Trophoblast cell (in vitro differentiated cells and primary cell): ENCODE results near the gene LRRC7.
"Not testable (repeated sequence)": the region's sequence is repeated elsewhere in the genome, so short reads cannot be mapped to it uniquely, and the experiment has no call there.

Experiments used
- DNase-seq, 2 donors: peaks; one replicate each; pipeline ENCODE4 v3.0.0-alpha.2; 2016
- H2AFZ ChIP-seq: 2 replicates; pipeline ENCODE4 v1.6.1; 2013; ENCODE audit warnings: low read length, moderate library complexity, mild to moderate bottlenecking; ENCODE audit not compliant: insufficient read depth, poor library complexity
- H2AK5ac ChIP-seq: 2 replicates; pipeline ENCODE4 v1.6.1; 2013; ENCODE audit warnings: mild to moderate bottlenecking, low read length
- H2BK120ac ChIP-seq: 2 replicates; pipeline ENCODE4 v1.6.1; 2013; ENCODE audit warnings: low read length, mild to moderate bottlenecking, moderate library complexity; ENCODE audit not compliant: insufficient read depth, poor library complexity
- H2BK12ac ChIP-seq: 2 replicates; pipeline ENCODE4 v1.6.1; 2013; ENCODE audit warnings: mild to moderate bottlenecking, low read length, moderate library complexity
- H2BK5ac ChIP-seq: 2 replicates; pipeline ENCODE4 v1.6.1; 2013; ENCODE audit warnings: low read length, low read depth, moderate library complexity, mild to moderate bottlenecking; ENCODE audit not compliant: poor library complexity
- H3K14ac ChIP-seq: 2 replicates; pipeline ENCODE4 v1.6.1; 2013; ENCODE audit warnings: mild to moderate bottlenecking, low read length
- H3K18ac ChIP-seq: 2 replicates; pipeline ENCODE4 v1.6.1; 2013; ENCODE audit warnings: mild to moderate bottlenecking, low read length
- H3K23ac ChIP-seq: 2 replicates; pipeline ENCODE4 v1.6.1; 2013; ENCODE audit warnings: low read length
- H3K27ac ChIP-seq: 2 replicates; pipeline ENCODE4 v1.5.1; 2013; ENCODE audit warnings: low read depth, mild to moderate bottlenecking, inconsistent platforms, low read length, moderate library complexity
- H3K27me3 ChIP-seq: 2 replicates; pipeline ENCODE4 v1.6.1; 2013; ENCODE audit warnings: inconsistent platforms, mild to moderate bottlenecking, low read length, moderate library complexity; ENCODE audit not compliant: insufficient read depth
- H3K36me3 ChIP-seq, 2 experiments: 1 replicate in 1 of 2; 2 replicates in 1 of 2; pipeline ENCODE4 v1.6.1; 2013; ENCODE audit warnings: low read length in 2 of 2, mild to moderate bottlenecking in 2 of 2, moderate library complexity in 1 of 2; ENCODE audit not compliant: insufficient read depth in 2 of 2, control insufficient read depth in 1 of 2
- H3K4ac ChIP-seq: 2 replicates; pipeline ENCODE4 v1.6.1; 2013; ENCODE audit warnings: low read depth, mild to moderate bottlenecking, low read length, moderate library complexity
- H3K4me1 ChIP-seq, 2 experiments: 1 replicate in 1 of 2; 2 replicates in 1 of 2; pipeline ENCODE4 v1.6.1; 2013; ENCODE audit warnings: low read length in 2 of 2, mild to moderate bottlenecking in 2 of 2, moderate library complexity in 1 of 2; ENCODE audit not compliant: insufficient read depth in 2 of 2, control insufficient read depth in 1 of 2
- H3K4me2 ChIP-seq: 2 replicates; pipeline ENCODE4 v1.6.1; 2013; ENCODE audit warnings: inconsistent platforms, mild to moderate bottlenecking, low read length, moderate library complexity
- H3K4me3 ChIP-seq: 2 replicates; pipeline ENCODE4 v1.5.1; 2013; ENCODE audit warnings: mild to moderate bottlenecking, low read depth, low read length, inconsistent platforms
- H3K79me1 ChIP-seq: one replicate; pipeline ENCODE4 v1.6.1; 2013; ENCODE audit warnings: low read length
- H3K79me2 ChIP-seq: 2 replicates; pipeline ENCODE4 v1.6.1; 2013; ENCODE audit warnings: low read length, mild to moderate bottlenecking; ENCODE audit not compliant: control insufficient read depth, insufficient read depth, poor library complexity
- H3K9ac ChIP-seq: 2 replicates; pipeline ENCODE4 v1.6.1; 2013; ENCODE audit warnings: mild to moderate bottlenecking, low read length
- H3K9me3 ChIP-seq: 2 replicates; pipeline ENCODE4 v1.6.1; 2013; ENCODE audit warnings: low read depth, mild to moderate bottlenecking, control low read depth, inconsistent platforms, low read length; ENCODE audit not compliant: insufficient read depth
- H4K12ac ChIP-seq: 2 replicates; pipeline ENCODE4 v1.6.1; 2013; ENCODE audit warnings: low read depth, mild to moderate bottlenecking, low read length, moderate library complexity
- H4K8ac ChIP-seq: 2 replicates; pipeline ENCODE4 v1.6.1; 2013; ENCODE audit warnings: low read depth, mild to moderate bottlenecking, low read length, moderate library complexity
- H4K91ac ChIP-seq: one replicate; pipeline ENCODE4 v1.6.1; 2013; ENCODE audit warnings: low read depth, mild to moderate bottlenecking, low read length, moderate library complexity
- WGBS: extraction: QIAGEN DNeasy Blood & Tissue Kit; methylation state at CpG from one replicate; pipeline ENCODE4 v1.1.7; 2013; ENCODE audit warnings: missing lambda C conversion rate; ENCODE audit not compliant: insufficient read length, insufficient coverage; ENCODE audit errors: extremely low coverage; 5-methylcytosine and 5-hydroxymethylcytosine counted together

LRRC7 gene

GRCh38 chr1:69863704-69864103 is 296.0 kb downstream of the LRRC7 start:
- no peak overlapping the region for H3K18ac ChIP-seq
- no peak overlapping the region for H3K9ac ChIP-seq
- H2AK5ac ChIP-seq, result no peak overlapping the region
- no peak overlapping the region for H2BK5ac ChIP-seq
- no peak overlapping the region for H4K91ac ChIP-seq
- no peak overlapping the region for H3K4me2 ChIP-seq
- no peak overlapping the region for H2BK12ac ChIP-seq
- H3K79me1 ChIP-seq, result no peaks in the 10 kb centered on the region
- WGBS, result no CpG with 5 or more reads among the region's 1 CpG
- H3K14ac ChIP-seq, result no peak overlapping the region
- H4K8ac ChIP-seq, result no peak overlapping the region
- DNase-seq, result no peak
- no peak overlapping the region for H3K23ac ChIP-seq
- H3K27ac ChIP-seq, result no peak overlapping the region
- no peaks in the 10 kb centered on the region for H3K4me1 ChIP-seq
- H3K4ac ChIP-seq, result no peak overlapping the region
- no peak overlapping the region for H2AFZ ChIP-seq
- no peaks in the 10 kb centered on the region for H3K9me3 ChIP-seq
- no peaks in the 10 kb centered on the region for H3K79me2 ChIP-seq
- no peaks in the 10 kb centered on the region for H3K36me3 ChIP-seq
- no peak overlapping the region for H4K12ac ChIP-seq
- no peak overlapping the region for H2BK120ac ChIP-seq
- no peaks in the 10 kb centered on the region for H3K27me3 ChIP-seq
- H3K4me3 ChIP-seq, result no peak overlapping the region

DNA sequence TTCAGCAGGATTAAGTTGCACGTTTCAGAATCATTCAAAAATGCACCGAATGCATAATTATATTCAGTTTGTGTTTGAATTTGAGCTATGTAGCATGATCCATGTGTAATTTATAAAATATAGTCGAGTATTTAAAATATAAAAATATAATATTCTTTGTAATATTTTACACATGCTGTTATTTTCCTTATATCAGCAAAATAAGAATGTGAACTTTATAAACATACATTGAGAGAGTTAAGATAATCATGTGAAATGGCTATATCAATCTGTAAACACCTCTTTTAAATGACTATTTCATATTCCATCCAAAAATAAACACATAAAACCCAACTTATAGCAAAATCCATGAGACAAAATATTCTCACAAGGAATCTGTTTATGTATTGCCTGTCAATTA is 303.7 kb downstream of the LRRC7 start:
- no peak overlapping the region for H2AK5ac ChIP-seq
- no peak overlapping the region for H3K9ac ChIP-seq
- no peak overlapping the region for H4K12ac ChIP-seq
- no peaks in the 10 kb centered on the region for H3K36me3 ChIP-seq
- H4K91ac ChIP-seq, result no peak overlapping the region
- H3K23ac ChIP-seq, result no peak overlapping the region
- no peaks in the 10 kb centered on the region for H3K27me3 ChIP-seq
- no peaks in the 10 kb centered on the region for H3K79me2 ChIP-seq
- no peak overlapping the region for H3K14ac ChIP-seq
- no CpG with 5 or more reads among the region's 3 CpGs for WGBS
- H3K4me2 ChIP-seq, result no peak overlapping the region
- no peak overlapping the region for H3K4ac ChIP-seq
- H3K18ac ChIP-seq, result no peak overlapping the region
- H2BK5ac ChIP-seq, result no peak overlapping the region
- H3K9me3 ChIP-seq, result no peaks in the 10 kb centered on the region
- no peak overlapping the region for H2AFZ ChIP-seq
- no peak for DNase-seq
- H3K27ac ChIP-seq, result no peak overlapping the region
- no peak overlapping the region for H3K4me3 ChIP-seq
- no peak overlapping the region for H2BK12ac ChIP-seq
- no peak overlapping the region for H2BK120ac ChIP-seq
- no peak overlapping the region for H4K8ac ChIP-seq
- no peaks in the 10 kb centered on the region for H3K4me1 ChIP-seq
- no peaks in the 10 kb centered on the region for H3K79me1 ChIP-seq

GRCh38 chr1:69878338-69878737 is 310.6 kb downstream of the LRRC7 start:
- no peak overlapping the region for H2BK5ac ChIP-seq
- no peak overlapping the region for H2BK120ac ChIP-seq
- no peak overlapping the region for H3K27ac ChIP-seq
- no peak overlapping the region for H4K8ac ChIP-seq
- H4K91ac ChIP-seq, result no peak overlapping the region
- no peak overlapping the region for H3K4ac ChIP-seq
- no peak overlapping the region for H3K18ac ChIP-seq
- no peaks in the 10 kb centered on the region for H3K4me1 ChIP-seq
- no peak overlapping the region for H3K14ac ChIP-seq
- H2BK12ac ChIP-seq, result no peak overlapping the region
- no peaks in the 10 kb centered on the region for H3K27me3 ChIP-seq
- H3K79me2 ChIP-seq, result no peaks in the 10 kb centered on the region
- no peak overlapping the region for H3K9ac ChIP-seq
- H2AFZ ChIP-seq, result no peak overlapping the region
- no peak for DNase-seq
- no peaks in the 10 kb centered on the region for H3K9me3 ChIP-seq
- H3K36me3 ChIP-seq, result no peaks in the 10 kb centered on the region
- H4K12ac ChIP-seq, result no peak overlapping the region
- H3K4me3 ChIP-seq, result no peak overlapping the region
- no peak overlapping the region for H3K23ac ChIP-seq
- H2AK5ac ChIP-seq, result no peak overlapping the region
- no CpG with 5 or more reads among the region's 3 CpGs for WGBS
- no peaks in the 10 kb centered on the region for H3K79me1 ChIP-seq
- H3K4me2 ChIP-seq, result no peak overlapping the region

GRCh38 chr1:69888016-69888415 is 320.3 kb downstream of the LRRC7 start:
- H2AFZ ChIP-seq, H3K79me2 ChIP-seq, H2BK12ac ChIP-seq, H3K27ac ChIP-seq, H4K91ac ChIP-seq, H4K12ac ChIP-seq, H3K27me3 ChIP-seq, H3K36me3 ChIP-seq, H4K8ac ChIP-seq, H3K4ac ChIP-seq, H3K79me1 ChIP-seq, H2BK120ac ChIP-seq, H3K23ac ChIP-seq, H2AK5ac ChIP-seq, H3K9ac ChIP-seq, H3K14ac ChIP-seq, H3K4me1 ChIP-seq, H3K4me3 ChIP-seq, DNase-seq, H2BK5ac ChIP-seq, H3K4me2 ChIP-seq, H3K18ac ChIP-seq, H3K9me3 ChIP-seq: not testable (repeated sequence)
- no CpG with 5 or more reads among the region's 14 CpGs for WGBS
